HCT116 (cell line): ENCODE measurements around the gene NEK8. TPM values are rescaled to one million over a fixed set of nuclear protein-coding genes. Genes with fewer than 3 reads are reported as not detected.
A peak's percentile ranks its signal among the peaks of the same experiment; 100 is the strongest.

Experiments
- ATAC-seq: fragments of 200-7000 bp; cut with Tn5 transposase; 2 replicates; pipeline ENCODE4 v1.9.1; 2020; ENCODE audit warnings: mild to moderate bottlenecking, moderate library complexity
- BruUV-seq: library from RNA; stranded (reverse); fragments of 400-500 nt; replicated peaks from 2 replicates; lab custom pipeline; 2021; lab: Mats Ljungman, UMichigan
- CTCF ChIA-PET: fragments of 300-600 bp; sonication (Branson Sonifier 250); formaldehyde crosslinking; loops from one replicate; lab custom pipeline; 2021; ENCODE audit warnings: antibody characterized with exemption; lab: Charles Lee
- POLR2A ChIA-PET: fragments of 300-600, 350-600 bp; sonication (Branson Sonifier 250); formaldehyde crosslinking; loops from one replicate; lab custom pipeline; 2021; ENCODE audit warnings: antibody characterized with exemption; lab: Charles Lee
- RAD21 ChIA-PET, 2 experiments: fragments of 300-600 bp; sonication (Branson Sonifier 250); formaldehyde crosslinking; loops; one replicate each; lab custom pipeline; 2023; ENCODE audit warnings: low total read pairs in 2 of 2; ENCODE audit not compliant: uncharacterized antibody in 2 of 2, unreplicated experiment in 2 of 2, low non-redundant PET in 1 of 2; lab: Charles Lee
- DNase-seq: peaks from one replicate; pipeline ENCODE4 v3.0.0-alpha.2; 2010; ENCODE audit warnings: low read depth, low spot score
- H2AFZ ChIP-seq: fragments of 200-600 bp; shearing (Covaris generic), sonication (generic); 2 replicates; pipeline ENCODE4 v1.6.1; 2017; ENCODE audit warnings: low read depth, mixed run types, mixed read lengths, antibody characterized with exemption, low read length; ENCODE audit not compliant: poor library complexity, severe bottlenecking
- H3K27ac ChIP-seq: 2 replicates; pipeline ENCODE4 v1.5.1; 2012; ENCODE audit warnings: low read depth, low read length
- H3K27me3 ChIP-seq: fragments of 200-600 bp; sonication (generic); 2 replicates; pipeline ENCODE4 v1.6.1; 2016; ENCODE audit warnings: mixed run types, low read length, mixed read lengths; ENCODE audit not compliant: insufficient read depth
- H3K36me3 ChIP-seq, 2 experiments: fragments of 200-500 bp in 1 of 2; fragments of 200-600 bp in 1 of 2; sonication (Bioruptor generic) in 1 of 2; sonication (generic) in 1 of 2; 2 replicates each; pipeline versions ENCODE4 v1.5.1 to v1.6.1; 2014 to 2016; ENCODE audit warnings: low read length in 2 of 2, inconsistent platforms in 1 of 2, mixed read lengths in 1 of 2, mixed run types in 1 of 2; ENCODE audit not compliant: insufficient read depth in 2 of 2, control insufficient read depth in 1 of 2
- H3K4me1 ChIP-seq, 2 experiments: fragments of 200-600 bp in 1 of 2; sonication (generic) in 1 of 2; 2 replicates each; pipeline versions ENCODE4 v1.5.1 to v1.6.1; 2012 to 2017; ENCODE audit warnings: low read length in 2 of 2, inconsistent platforms in 1 of 2, mild to moderate bottlenecking in 1 of 2, mixed read lengths in 1 of 2, mixed run types in 1 of 2, moderate library complexity in 1 of 2; ENCODE audit not compliant: insufficient read depth in 2 of 2, control insufficient read depth in 1 of 2
- H3K4me2 ChIP-seq: fragments of 200-600 bp; sonication (generic); 2 replicates; pipeline ENCODE4 v1.6.1; 2017; ENCODE audit warnings: mixed run types, low read length, mixed read lengths
- H3K4me3 ChIP-seq, 2 experiments: fragments of 200-600 bp in 1 of 2; sonication (generic) in 1 of 2; replicated peaks in 1 of 2; 2 replicates each; pipeline ENCODE4 v1.5.1; 2011 to 2016; ENCODE audit warnings: low read length in 2 of 2, control low read depth in 1 of 2, low read depth in 1 of 2, mild to moderate bottlenecking in 1 of 2, mixed read lengths in 1 of 2, mixed run types in 1 of 2
- H3K79me2 ChIP-seq: fragments of 200-600 bp; sonication (generic); 2 replicates; pipeline ENCODE4 v1.6.1; 2017; ENCODE audit warnings: mild to moderate bottlenecking, mixed run types, low read length, moderate library complexity, mixed read lengths; ENCODE audit not compliant: insufficient read depth
- H3K9ac ChIP-seq: fragments of 200-600 bp; sonication (generic); 2 replicates; pipeline ENCODE4 v1.6.1; 2016; ENCODE audit warnings: low read length, mixed read lengths
- H3K9me2 ChIP-seq: fragments of 200-600 bp; sonication (generic), shearing (Covaris generic); 2 replicates; pipeline ENCODE4 v1.6.1; 2017; ENCODE audit warnings: mixed run types, mild to moderate bottlenecking, moderate library complexity; ENCODE audit not compliant: insufficient read depth
- H3K9me3 ChIP-seq, 2 experiments: fragments of 200-500 bp in 1 of 2; fragments of 200-600 bp in 1 of 2; sonication (Bioruptor generic) in 1 of 2; sonication (generic) in 1 of 2; 2 replicates each; pipeline ENCODE4 v1.6.1; 2014 to 2017; ENCODE audit warnings: low read length in 2 of 2, mixed read lengths in 2 of 2, inconsistent platforms in 1 of 2, low read depth in 1 of 2, mild to moderate bottlenecking in 1 of 2, mixed run types in 1 of 2, moderate library complexity in 1 of 2; ENCODE audit not compliant: control insufficient read depth in 1 of 2, insufficient read depth in 1 of 2
- H4K20me1 ChIP-seq: fragments of 200-600 bp; sonication (generic), shearing (Covaris generic); 2 replicates; pipeline ENCODE4 v1.6.1; 2017; ENCODE audit warnings: mixed run types, mild to moderate bottlenecking, moderate library complexity; ENCODE audit not compliant: insufficient read depth
- POLR2AphosphoS5 ChIP-seq: IDR thresholded peaks from 2 replicates; pipeline ENCODE4 v1.6.1; 2011; ENCODE audit warnings: mild to moderate bottlenecking, low read depth, low read length, moderate library complexity
- SRF ChIP-seq: IDR thresholded peaks from 2 replicates; pipeline ENCODE4 v1.6.1; 2012; ENCODE audit warnings: low read depth
- TCF7L2 ChIP-seq: IDR thresholded peaks from 2 replicates; pipeline ENCODE4 v1.7.0; 2011; ENCODE audit warnings: borderline replicate concordance, inconsistent platforms; ENCODE audit not compliant: insufficient read depth, insufficient read length; ENCODE audit errors: extremely low read depth
- intact Hi-C: fragments of 100-400 bp; cut with micrococcal nuclease; formaldehyde crosslinking; loops from 2 replicates; pipeline ENCODE4 v1.10.0; 2022
- total RNA-seq: library from RNA; stranded (reverse); gene quantifications from one replicate; pipeline ENCODE4 v1.2.1, GENCODE V29; 2021; ENCODE audit not compliant: unreplicated experiment
- TF ChIP-seq, protein P1 (sequence below), 3 experiments: fragments of 200-600 bp in 1 of 3; sonication (generic) in 1 of 3; IDR thresholded peaks in 2 of 3; conservative IDR thresholded peaks in 1 of 3; 2 replicates each; pipeline ENCODE4 v1.5.1; 2012 to 2017; ENCODE audit warnings: low read depth in 2 of 3, low read length in 2 of 3, antibody characterized with exemption in 1 of 3, borderline replicate concordance in 1 of 3, control low read depth in 1 of 3, mild to moderate bottlenecking in 1 of 3, mixed read lengths in 1 of 3, mixed run types in 1 of 3, moderate library complexity in 1 of 3; ENCODE audit not compliant: insufficient read depth in 1 of 3

Gene NEK8
- total RNA-seq, 1 experiment from 2014 or later, result 7.0 TPM

- Histone ChIP-seq H3K4me2 (peak overlapping the region; percentile 77), H3K79me2 (peaks cover 49% of the 10 kb centered on the region), H3K27me3 (no peaks in the 10 kb centered on the region)
- BruUV-seq, result no TSS peak
- TF ChIP-seq POLR2AphosphoS5 (0 out of 2 replicates have a peak, but pooled peaks have one; percentile 30), SRF (no peak), TCF7L2 (no peak)
- TF ChIP-seq, protein P1, sequence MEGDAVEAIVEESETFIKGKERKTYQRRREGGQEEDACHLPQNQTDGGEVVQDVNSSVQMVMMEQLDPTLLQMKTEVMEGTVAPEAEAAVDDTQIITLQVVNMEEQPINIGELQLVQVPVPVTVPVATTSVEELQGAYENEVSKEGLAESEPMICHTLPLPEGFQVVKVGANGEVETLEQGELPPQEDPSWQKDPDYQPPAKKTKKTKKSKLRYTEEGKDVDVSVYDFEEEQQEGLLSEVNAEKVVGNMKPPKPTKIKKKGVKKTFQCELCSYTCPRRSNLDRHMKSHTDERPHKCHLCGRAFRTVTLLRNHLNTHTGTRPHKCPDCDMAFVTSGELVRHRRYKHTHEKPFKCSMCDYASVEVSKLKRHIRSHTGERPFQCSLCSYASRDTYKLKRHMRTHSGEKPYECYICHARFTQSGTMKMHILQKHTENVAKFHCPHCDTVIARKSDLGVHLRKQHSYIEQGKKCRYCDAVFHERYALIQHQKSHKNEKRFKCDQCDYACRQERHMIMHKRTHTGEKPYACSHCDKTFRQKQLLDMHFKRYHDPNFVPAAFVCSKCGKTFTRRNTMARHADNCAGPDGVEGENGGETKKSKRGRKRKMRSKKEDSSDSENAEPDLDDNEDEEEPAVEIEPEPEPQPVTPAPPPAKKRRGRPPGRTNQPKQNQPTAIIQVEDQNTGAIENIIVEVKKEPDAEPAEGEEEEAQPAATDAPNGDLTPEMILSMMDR (IDR thresholded peaks at IDR 0.05 in 2 of 3, conservative IDR thresholded peaks at IDR 0.05 in 1 of 3; ENCODE audit: borderline replicate concordance in 1 of 3, insufficient read depth in 1 of 3, low read depth in 2 of 3, low read length in 2 of 3), result no peak
- TF ChIP-seq, all 23 proteins: peak for 1
- ChIA-PET RAD21 (no interaction called here), CTCF (no interaction called here), POLR2A (interaction anchor here (0.8 kb wide), 1 partner anchor 229 kb away, joined by 4 read pairs; the partner anchor contains the start of gene PHF12)
- Histone ChIP-seq H3K4me1 (peaks cover 40 to 78% of the 10 kb centered on the region in 2 experiments), H3K36me3 (peaks cover 22 to 43% of the 10 kb centered on the region in 2 experiments; a peak in 3 of 4 replicates), H4K20me1 (peaks cover 15% of the 10 kb centered on the region; the same call in 1 of the 2 replicates), H3K4me3 (peak overlapping the region; percentile 2 to 15; a peak in 2 of 4 replicates), H3K27ac (peak overlapping the region; percentile 89), H3K9ac (peak overlapping the region; percentile 99), H3K9me3 (no peaks in the 10 kb centered on the region), H2AFZ (no peak overlapping the region), H3K9me2 (no peaks in the 10 kb centered on the region)
- no peak for DNase-seq
- intact Hi-C loops, result no loop called here
- no peak for ATAC-seq
These were observed 6.0 kb upstream of the NEK8 start for GRCh38 chr17:28722417-28723158.
